Measurements from ENCODE around the gene GPR180.

Gene GPR180

GRCh38 chr13:94657167-94657566, 55.5 kb downstream of the GPR180 start:
- DNase-seq = no peak

GRCh38 chr13:94658926-94659597, 57.4 kb downstream of the GPR180 start:
- peak; percentile 24 for DNase-seq

- DNase-seq = no peak
Observed at GRCh38 chr13:94659598-94659946, 57.9 kb downstream of the GPR180 start.

GRCh38 chr13:94660695-94661326, 59.2 kb downstream of the GPR180 start:
- peak; percentile 74 for DNase-seq

DNA sequence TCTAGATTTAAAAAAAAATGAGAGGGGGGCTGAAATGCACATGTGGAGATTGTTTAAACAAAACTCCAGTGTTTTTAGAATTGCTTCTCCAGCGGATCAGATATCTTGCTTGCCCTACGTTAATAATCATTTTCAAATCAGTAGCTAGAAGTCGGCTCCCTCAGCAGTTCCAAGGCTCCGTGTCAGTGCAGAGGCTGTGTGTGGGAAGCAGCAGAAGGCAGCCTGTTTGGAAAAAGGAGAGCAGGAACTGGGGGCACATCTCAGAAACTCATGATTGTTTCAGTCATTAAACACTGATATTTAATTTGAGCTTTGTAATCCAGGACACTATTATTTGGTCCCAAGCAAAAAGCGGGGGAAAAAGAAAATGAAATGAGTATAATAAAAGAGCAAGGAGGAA, 59.7 kb downstream of the GPR180 start:
- peak; percentile 46 for DNase-seq

DNA sequence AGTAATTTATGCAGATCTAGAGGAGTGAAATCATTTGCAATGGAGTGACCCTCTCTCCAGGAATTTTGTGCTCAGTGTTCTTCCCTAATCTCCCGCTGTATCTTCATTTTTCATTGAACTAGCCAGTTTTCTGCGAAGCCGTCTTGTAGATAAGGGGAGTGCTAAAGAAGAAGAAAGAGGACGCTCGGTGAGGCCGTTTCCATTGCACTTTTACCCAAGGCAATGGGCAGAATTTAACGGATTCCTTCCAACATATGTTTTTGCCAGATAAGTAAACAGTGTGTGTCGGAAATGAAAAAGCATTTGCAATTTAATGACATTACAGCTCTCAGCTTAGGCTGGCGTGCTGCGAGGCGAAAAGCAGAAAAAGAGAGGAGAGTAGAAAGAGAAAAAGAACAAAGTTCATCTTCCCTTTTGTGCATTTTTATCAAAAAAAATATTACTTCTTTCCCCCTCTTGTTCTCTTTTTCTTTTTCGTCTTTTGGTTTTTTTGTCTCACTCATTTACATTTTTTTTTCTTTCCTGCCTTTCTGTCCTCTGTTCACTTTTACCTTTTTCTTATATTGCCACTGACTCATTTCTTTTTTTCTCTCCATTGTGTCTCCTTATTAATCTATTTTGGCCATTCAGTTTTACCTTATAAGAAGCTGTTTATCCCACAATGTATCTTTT, 60.8 kb downstream of the GPR180 start:
- DNase-seq = peak; percentile 26

DNA sequence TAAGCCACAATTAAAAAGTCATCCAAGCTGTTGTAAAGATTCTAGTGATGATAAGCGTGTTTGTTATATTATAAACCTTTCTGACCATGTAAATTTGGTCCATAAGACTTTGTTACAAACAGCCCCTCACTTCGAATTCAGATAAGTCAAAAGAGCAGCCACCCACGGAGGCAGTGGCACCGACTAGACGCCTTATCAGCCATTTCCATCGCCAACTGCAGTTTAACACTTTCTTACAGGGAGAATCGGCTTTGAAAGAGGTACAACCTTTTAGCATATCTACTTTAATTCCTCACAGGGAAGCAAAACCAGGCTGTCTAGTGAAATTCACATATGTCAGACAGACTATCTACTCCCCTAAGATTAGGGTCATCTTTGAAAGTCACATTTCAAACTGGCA, 63.2 kb downstream of the GPR180 start:
- peak; percentile 76 for DNase-seq

GRCh38 chr13:94666065-94666464, 64.4 kb downstream of the GPR180 start:
- DNase-seq = no peak

DNA sequence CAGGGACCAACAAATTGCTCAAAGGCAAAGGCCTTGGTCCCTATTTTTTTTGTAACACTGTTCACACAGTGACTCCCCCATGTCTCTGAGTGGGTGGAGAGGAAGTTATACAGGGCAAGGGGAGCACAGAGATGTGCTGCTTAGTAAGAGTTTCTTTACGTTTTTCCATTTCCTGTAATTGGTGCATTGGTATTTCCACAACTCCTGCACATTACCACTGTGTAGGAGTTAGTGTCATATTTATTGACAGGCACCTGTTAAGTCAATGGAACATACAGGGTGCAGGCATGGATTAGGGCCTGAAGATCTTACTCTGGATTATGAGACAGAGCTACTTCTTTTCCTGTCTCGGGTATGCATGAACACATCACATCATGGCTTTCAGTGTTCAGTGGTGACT, 65.5 kb downstream of the GPR180 start:
- no peak for DNase-seq

- DNase-seq = no peak
Observed at GRCh38 chr13:94672400-94672799, 70.7 kb downstream of the GPR180 start.

DNA sequence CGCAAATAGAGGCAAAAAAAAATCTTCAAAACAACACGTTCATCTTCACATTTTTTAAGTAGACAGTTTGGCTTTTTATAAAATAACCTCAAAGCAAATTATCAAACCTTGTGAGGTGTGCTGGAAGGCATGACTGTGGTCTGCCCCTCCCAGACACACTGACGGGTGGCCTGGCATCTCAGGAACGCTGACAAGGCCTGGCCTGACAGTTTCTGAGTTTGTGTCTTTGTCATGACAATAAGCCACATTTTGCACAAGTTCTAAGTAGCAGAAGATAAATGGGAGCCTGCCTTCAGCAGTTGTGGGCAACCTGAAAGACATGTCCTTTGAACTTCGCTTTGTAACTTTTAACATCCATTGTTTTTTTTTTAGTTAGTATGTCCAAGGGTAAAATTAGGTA, 72.2 kb downstream of the GPR180 start:
- no peak for DNase-seq

DNA sequence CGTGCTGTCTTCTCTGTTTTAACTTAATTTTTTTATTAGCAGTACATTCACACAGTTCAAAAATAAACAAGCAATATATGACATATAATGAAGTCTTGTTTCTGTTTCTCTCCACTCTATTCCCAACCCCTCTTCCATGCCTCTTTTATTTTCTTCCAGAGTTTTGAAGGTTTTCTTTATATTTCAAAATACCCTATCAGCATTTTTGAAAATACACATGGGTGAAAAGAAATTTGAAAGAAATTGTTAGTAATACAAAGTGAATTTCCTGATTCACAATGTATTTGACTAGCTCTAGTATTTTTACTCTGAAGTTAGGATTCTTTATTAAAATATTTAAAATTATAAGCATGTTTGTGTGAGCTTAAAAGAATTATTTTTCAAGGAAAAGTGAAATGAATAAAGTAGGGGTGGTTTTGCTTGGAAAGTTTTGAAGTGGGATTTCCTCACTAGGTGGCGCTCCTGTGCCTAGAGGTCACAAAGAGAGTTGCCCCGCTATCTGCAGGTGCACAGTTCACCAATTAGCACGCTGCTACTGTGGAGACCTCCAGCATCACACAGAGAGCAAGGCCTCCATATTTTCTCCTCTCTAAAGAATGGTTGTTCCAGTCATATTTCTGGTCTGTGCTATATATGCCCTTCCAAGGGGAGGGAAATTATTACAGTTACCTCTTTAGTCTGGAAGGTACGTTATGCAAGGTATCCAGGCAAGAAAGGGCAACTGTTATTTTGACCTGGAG, 73.1 kb downstream of the GPR180 start:
- peak; percentile 79 for DNase-seq

GRCh38 chr13:94677799-94678198, 76.1 kb downstream of the GPR180 start:
- DNase-seq = no peak

- DNase-seq = no peak
Observed at GRCh38 chr13:94678845-94679244, 77.2 kb downstream of the GPR180 start.

GRCh38 chr13:94679614-94680013, 78.0 kb downstream of the GPR180 start:
- DNase-seq = no peak

DNA sequence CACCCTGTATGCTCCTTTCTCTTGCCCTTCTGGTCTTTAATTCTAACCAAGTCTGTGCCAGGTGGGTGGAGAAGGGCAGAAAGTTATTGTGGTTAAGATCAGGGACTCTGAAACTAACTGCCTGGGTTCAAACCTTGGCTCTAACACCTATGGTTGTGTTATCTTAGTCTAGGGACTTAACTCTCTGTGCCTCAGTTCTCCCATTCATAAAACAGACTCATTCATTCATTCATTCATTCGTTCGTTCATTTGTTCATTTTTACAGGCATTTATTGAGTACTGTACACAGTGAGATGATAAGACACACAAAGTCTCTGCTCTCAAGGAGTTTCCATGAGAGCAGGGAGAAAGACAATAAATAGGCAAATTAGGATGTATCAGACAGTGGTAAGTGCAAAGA, 80.6 kb downstream of the GPR180 start:
- no peak for DNase-seq

- no peak for DNase-seq
Observed at GRCh38 chr13:94683409-94683808, 81.8 kb downstream of the GPR180 start.

Data from NCI-H69 (cell line).